GM18861 (cell line): ENCODE data around the gene TARS2.

Experiments
- ATAC-seq: cut with Tn5 transposase; IDR thresholded peaks from one replicate; pipeline ENCODE4 v1.9.1; 2021; ENCODE audit not compliant: unreplicated experiment

The TARS2 gene

GRCh38 chr1:150536836-150537731 lies 49.9 kb downstream of the TARS2 start:
- no peak for ATAC-seq

GRCh38 chr1:150537732-150538684 lies 50.8 kb downstream of the TARS2 start:
- no peak for ATAC-seq

GRCh38 chr1:150543500-150544143 lies 56.4 kb downstream of the TARS2 start:
- ATAC-seq = no peak

- ATAC-seq = no peak
Observed at GRCh38 chr1:150544204-150544603, 57.0 kb downstream of the TARS2 start.

- no peak for ATAC-seq
Observed at GRCh38 chr1:150545486-150546032, 58.3 kb downstream of the TARS2 start.

GRCh38 chr1:150546294-150546937 lies 59.2 kb downstream of the TARS2 start:
- no peak for ATAC-seq

- no peak for ATAC-seq
Observed at GRCh38 chr1:150548324-150548631, 61.1 kb downstream of the TARS2 start.

- no peak for ATAC-seq
Observed at GRCh38 chr1:150548632-150549495, 61.6 kb downstream of the TARS2 start, which contains the start of gene ADAMTSL4. Gene ADAMTSL4, plus strand, starts transcription at chr1:150549408. Its CDS starts 2,881 bp downstream, at chr1:150552289.

- ATAC-seq = no peak
Observed at GRCh38 chr1:150549496-150550221, 62.4 kb downstream of the TARS2 start.

- no peak for ATAC-seq
Observed at GRCh38 chr1:150550222-150551050, 63.2 kb downstream of the TARS2 start.

- no peak for ATAC-seq
Observed at GRCh38 chr1:150551051-150551783, 64.0 kb downstream of the TARS2 start.

GRCh38 chr1:150551784-150552127 lies 64.5 kb downstream of the TARS2 start:
- ATAC-seq = no peak

GRCh38 chr1:150552128-150552910 lies 65.1 kb downstream of the TARS2 start:
- ATAC-seq = no peak

- no peak for ATAC-seq
Observed at GRCh38 chr1:150552911-150553289, 65.7 kb downstream of the TARS2 start.

GRCh38 chr1:150553392-150554085 lies 66.3 kb downstream of the TARS2 start:
- no peak for ATAC-seq

GRCh38 chr1:150554086-150554452 lies 66.8 kb downstream of the TARS2 start:
- no peak for ATAC-seq
